Ovary (tissue), 3 donors: ENCODE measurements around the gene GUCY1A1.

Source experiments
- POLR2A ChIP-seq: fragments of 450-650 bp; IDR thresholded peaks from one replicate; pipeline ENCODE4 v1.6.1; 2017; ENCODE audit warnings: antibody characterized with exemption, mild to moderate bottlenecking, moderate library complexity
- TF ChIP-seq, protein P1 (sequence below), 3 donors: fragments of 450-650 bp in 2 of 3; fragments of 200-600 bp in 1 of 3; IDR thresholded peaks; one replicate each; pipeline versions ENCODE4 v1.5.1 to v1.8.0; 2016 to 2022; ENCODE audit warnings: antibody characterized with exemption in 3 of 3, mild to moderate bottlenecking in 1 of 3
- donor health status: DM: no; HTN: no; CAD: no.

DNA sequence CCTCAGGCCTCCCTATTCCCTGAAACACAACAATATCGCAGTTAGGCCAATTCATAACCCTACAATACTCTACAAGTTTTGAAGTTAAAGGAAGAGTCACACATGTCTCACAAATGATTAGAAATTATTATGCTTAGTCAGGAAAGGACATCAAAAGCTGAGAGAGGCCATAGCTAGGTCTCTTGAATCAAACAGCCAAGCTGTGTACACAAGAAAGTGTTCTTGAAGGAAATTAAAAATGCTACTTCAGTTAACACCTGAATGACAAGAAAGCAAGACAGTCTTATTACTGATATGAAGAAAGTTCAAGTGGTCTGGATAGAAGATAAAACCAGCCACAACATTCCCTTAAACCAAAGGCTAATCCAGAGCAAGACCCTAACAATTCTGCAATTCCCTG is 23.6 kb upstream of the GUCY1A1 start:
- no peak for TF ChIP-seq POLR2A
- TF ChIP-seq, protein P1, sequence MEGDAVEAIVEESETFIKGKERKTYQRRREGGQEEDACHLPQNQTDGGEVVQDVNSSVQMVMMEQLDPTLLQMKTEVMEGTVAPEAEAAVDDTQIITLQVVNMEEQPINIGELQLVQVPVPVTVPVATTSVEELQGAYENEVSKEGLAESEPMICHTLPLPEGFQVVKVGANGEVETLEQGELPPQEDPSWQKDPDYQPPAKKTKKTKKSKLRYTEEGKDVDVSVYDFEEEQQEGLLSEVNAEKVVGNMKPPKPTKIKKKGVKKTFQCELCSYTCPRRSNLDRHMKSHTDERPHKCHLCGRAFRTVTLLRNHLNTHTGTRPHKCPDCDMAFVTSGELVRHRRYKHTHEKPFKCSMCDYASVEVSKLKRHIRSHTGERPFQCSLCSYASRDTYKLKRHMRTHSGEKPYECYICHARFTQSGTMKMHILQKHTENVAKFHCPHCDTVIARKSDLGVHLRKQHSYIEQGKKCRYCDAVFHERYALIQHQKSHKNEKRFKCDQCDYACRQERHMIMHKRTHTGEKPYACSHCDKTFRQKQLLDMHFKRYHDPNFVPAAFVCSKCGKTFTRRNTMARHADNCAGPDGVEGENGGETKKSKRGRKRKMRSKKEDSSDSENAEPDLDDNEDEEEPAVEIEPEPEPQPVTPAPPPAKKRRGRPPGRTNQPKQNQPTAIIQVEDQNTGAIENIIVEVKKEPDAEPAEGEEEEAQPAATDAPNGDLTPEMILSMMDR (IDR thresholded peaks at IDR 0.05) = no peak
